Measurements from ENCODE around the gene ARHGAP10. TPM values are rescaled to one million over a fixed set of nuclear protein-coding genes. Genes with fewer than 3 reads are reported as not detected.

The ARHGAP10 gene
- total RNA-seq, 2 experiments from 2014 or later, result 0.11 TPM; not detected in 1

DNA sequence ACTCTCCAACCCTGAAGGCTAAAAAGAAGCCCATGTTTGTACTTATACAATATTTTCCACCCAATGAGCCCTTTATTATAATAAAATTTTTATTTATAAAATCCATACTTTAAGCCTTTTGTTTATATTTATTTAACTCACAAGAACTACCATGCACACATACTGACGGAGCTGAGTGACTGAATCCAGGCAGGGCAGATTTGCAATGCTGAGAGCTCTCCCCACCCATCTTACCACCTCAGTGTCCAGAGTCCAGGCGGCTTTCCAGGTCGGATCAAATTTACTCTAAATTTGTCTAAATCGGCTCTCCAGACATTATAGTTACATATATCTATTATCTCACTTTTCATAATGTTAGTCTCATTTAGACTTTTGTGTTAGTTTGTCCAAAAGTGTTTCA is 74.1 kb downstream of the ARHGAP10 start:
- Histone ChIP-seq H3K27ac (ENCODE audit: low read depth, low read length, poor library complexity, severe bottlenecking) (no peak overlapping the region), H3K4me1 (ENCODE audit: insufficient read depth, low read length, poor library complexity, severe bottlenecking) (no peaks in the 10 kb centered on the region), H2AFZ (ENCODE audit: low read length) (no peak overlapping the region), H3K9me3 (ENCODE audit: low read length) (no peaks in the 10 kb centered on the region), H3K4me2 (ENCODE audit: low read length) (no peak overlapping the region), H3K4me3 (ENCODE audit: low read depth, low read length, poor library complexity, severe bottlenecking) (no peak overlapping the region), H4K20me1 (ENCODE audit: insufficient read depth, low read length) (no peaks in the 10 kb centered on the region), H3K9me2 (ENCODE audit: insufficient read depth, low read length) (no peaks in the 10 kb centered on the region), H3K79me2 (ENCODE audit: insufficient read depth, low read depth, low read length) (no peaks in the 10 kb centered on the region), H3K36me3 (ENCODE audit: insufficient read depth, low read length) (no peaks in the 10 kb centered on the region)
- no peak for TF ChIP-seq EZH2phosphoT487 (IDR thresholded peaks at IDR 0.05; ENCODE audit: borderline replicate concordance, low read depth, low read length)
- TF ChIP-seq, protein P1, sequence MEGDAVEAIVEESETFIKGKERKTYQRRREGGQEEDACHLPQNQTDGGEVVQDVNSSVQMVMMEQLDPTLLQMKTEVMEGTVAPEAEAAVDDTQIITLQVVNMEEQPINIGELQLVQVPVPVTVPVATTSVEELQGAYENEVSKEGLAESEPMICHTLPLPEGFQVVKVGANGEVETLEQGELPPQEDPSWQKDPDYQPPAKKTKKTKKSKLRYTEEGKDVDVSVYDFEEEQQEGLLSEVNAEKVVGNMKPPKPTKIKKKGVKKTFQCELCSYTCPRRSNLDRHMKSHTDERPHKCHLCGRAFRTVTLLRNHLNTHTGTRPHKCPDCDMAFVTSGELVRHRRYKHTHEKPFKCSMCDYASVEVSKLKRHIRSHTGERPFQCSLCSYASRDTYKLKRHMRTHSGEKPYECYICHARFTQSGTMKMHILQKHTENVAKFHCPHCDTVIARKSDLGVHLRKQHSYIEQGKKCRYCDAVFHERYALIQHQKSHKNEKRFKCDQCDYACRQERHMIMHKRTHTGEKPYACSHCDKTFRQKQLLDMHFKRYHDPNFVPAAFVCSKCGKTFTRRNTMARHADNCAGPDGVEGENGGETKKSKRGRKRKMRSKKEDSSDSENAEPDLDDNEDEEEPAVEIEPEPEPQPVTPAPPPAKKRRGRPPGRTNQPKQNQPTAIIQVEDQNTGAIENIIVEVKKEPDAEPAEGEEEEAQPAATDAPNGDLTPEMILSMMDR (conservative IDR thresholded peaks at IDR 0.05; ENCODE audit: low read length), result no peak
- CTCF ChIA-PET (ENCODE audit: unreplicated experiment), result no interaction called here
- no TSS peak for BruUV-seq (replicated peaks)
- POLR2A ChIA-PET, result no interaction called here
- no peak for DNase-seq (ENCODE audit: low spot score)
- intact Hi-C loops (cut with micrococcal nuclease; ENCODE audit: unreplicated experiment), result no loop called here

DNA sequence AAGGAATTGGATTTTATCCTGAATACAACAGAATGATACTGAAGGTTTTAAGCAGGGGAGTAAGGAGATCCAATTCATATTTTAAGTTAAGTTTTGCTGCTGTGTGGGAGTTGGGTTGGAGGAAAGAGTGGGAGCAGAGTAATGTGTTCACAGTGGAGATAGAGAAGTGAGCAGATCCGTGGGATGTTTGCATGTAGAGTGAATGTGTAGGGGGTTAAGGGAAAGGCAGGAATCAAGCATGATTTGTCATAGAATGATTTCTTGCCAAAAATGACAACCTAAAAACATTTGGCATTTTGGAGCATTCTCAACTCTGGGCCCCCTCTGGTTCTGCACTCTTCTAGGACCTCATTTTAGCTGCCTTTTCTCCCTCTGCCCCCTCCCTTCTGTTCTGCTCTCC is 76.6 kb downstream of the ARHGAP10 start:
- no peak overlapping the region for H2AFZ ChIP-seq (ENCODE audit: low read length)
- no peaks in the 10 kb centered on the region for H3K79me2 ChIP-seq (ENCODE audit: insufficient read depth, low read depth, low read length)
- intact Hi-C loops (cut with micrococcal nuclease; ENCODE audit: unreplicated experiment), result no loop called here
- no peaks in the 10 kb centered on the region for H3K36me3 ChIP-seq (ENCODE audit: insufficient read depth, low read length)
- H4K20me1 ChIP-seq (ENCODE audit: insufficient read depth, low read length), result no peaks in the 10 kb centered on the region
- H3K4me2 ChIP-seq (ENCODE audit: low read length), result no peak overlapping the region
- POLR2A ChIA-PET, result no interaction called here
- TF ChIP-seq, protein P1 (conservative IDR thresholded peaks at IDR 0.05; ENCODE audit: low read length), result no peak
- no peak for TF ChIP-seq EZH2phosphoT487 (IDR thresholded peaks at IDR 0.05; ENCODE audit: borderline replicate concordance, low read depth, low read length)
- H3K9me3 ChIP-seq (ENCODE audit: low read length), result no peaks in the 10 kb centered on the region
- DNase-seq (ENCODE audit: low spot score), result no peak
- no peaks in the 10 kb centered on the region for H3K9me2 ChIP-seq (ENCODE audit: insufficient read depth, low read length)
- no peaks in the 10 kb centered on the region for H3K4me1 ChIP-seq (ENCODE audit: insufficient read depth, low read length, poor library complexity, severe bottlenecking)
- CTCF ChIA-PET (ENCODE audit: unreplicated experiment), result no interaction called here
- H3K27ac ChIP-seq (ENCODE audit: low read depth, low read length, poor library complexity, severe bottlenecking), result no peak overlapping the region
- H3K4me3 ChIP-seq (ENCODE audit: low read depth, low read length, poor library complexity, severe bottlenecking), result no peak overlapping the region
- BruUV-seq (replicated peaks), result no TSS peak

DNA sequence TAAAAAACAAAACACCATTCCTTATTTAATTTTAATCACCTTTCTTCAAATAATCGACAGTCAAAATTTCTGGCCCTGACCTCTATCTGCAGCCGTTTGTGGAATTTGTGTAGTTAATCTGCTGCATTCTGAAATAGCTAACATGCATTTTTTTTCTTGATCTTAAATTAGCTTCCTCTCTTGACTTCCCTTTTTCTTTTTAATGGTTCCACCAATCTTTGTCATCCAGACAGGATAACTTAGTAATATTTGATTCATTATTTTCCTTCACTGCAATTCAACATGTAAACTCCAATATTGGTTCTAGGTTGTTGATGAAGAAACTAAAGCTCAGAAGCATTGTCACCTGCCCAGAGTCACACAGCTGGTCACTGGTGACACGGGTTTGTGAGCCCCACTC is 77.3 kb downstream of the ARHGAP10 start:
- no peaks in the 10 kb centered on the region for H4K20me1 ChIP-seq (ENCODE audit: insufficient read depth, low read length)
- intact Hi-C loops (cut with micrococcal nuclease; ENCODE audit: unreplicated experiment), result no loop called here
- no peaks in the 10 kb centered on the region for H3K9me3 ChIP-seq (ENCODE audit: low read length)
- H3K36me3 ChIP-seq (ENCODE audit: insufficient read depth, low read length), result no peaks in the 10 kb centered on the region
- DNase-seq (ENCODE audit: low spot score), result no peak
- H3K79me2 ChIP-seq (ENCODE audit: insufficient read depth, low read depth, low read length), result no peaks in the 10 kb centered on the region
- H2AFZ ChIP-seq (ENCODE audit: low read length), result no peak overlapping the region
- no peak overlapping the region for H3K27ac ChIP-seq (ENCODE audit: low read depth, low read length, poor library complexity, severe bottlenecking)
- POLR2A ChIA-PET, result no interaction called here
- no peak overlapping the region for H3K4me3 ChIP-seq (ENCODE audit: low read depth, low read length, poor library complexity, severe bottlenecking)
- no peaks in the 10 kb centered on the region for H3K4me1 ChIP-seq (ENCODE audit: insufficient read depth, low read length, poor library complexity, severe bottlenecking)
- CTCF ChIA-PET (ENCODE audit: unreplicated experiment), result no interaction called here
- no TSS peak for BruUV-seq (replicated peaks)
- no peak overlapping the region for H3K4me2 ChIP-seq (ENCODE audit: low read length)
- no peak for TF ChIP-seq EZH2phosphoT487 (IDR thresholded peaks at IDR 0.05; ENCODE audit: borderline replicate concordance, low read depth, low read length)
- TF ChIP-seq, protein P1 (conservative IDR thresholded peaks at IDR 0.05; ENCODE audit: low read length), result no peak
- H3K9me2 ChIP-seq (ENCODE audit: insufficient read depth, low read length), result no peaks in the 10 kb centered on the region
